ENCODE measurements around the gene MYO7B.
"Not testable (repeated sequence)": the region's sequence is repeated elsewhere in the genome, so short reads cannot be mapped to it uniquely, and the experiment has no call there.

The MYO7B gene

GRCh38 chr2:127524198-127524834, 11.2 kb upstream of the MYO7B start:
- DNase-seq = not testable (repeated sequence)

- DNase-seq = no peak
Observed at GRCh38 chr2:127525691-127526131, 9.8 kb upstream of the MYO7B start.

GRCh38 chr2:127526132-127527000, 9.1 kb upstream of the MYO7B start, which contains the start of gene IWS1:
TSS of gene IWS1 (minus strand) at chr2:127526489. CDS start at chr2:127526208, 281 bp downstream.
- DNase-seq = peak; percentile 96

GRCh38 chr2:127527001-127527804, 8.3 kb upstream of the MYO7B start:
- peak; percentile 39 for DNase-seq

- DNase-seq = no peak
Observed at GRCh38 chr2:127528487-127528886, 7.0 kb upstream of the MYO7B start.

GRCh38 chr2:127529416-127529815, 6.1 kb upstream of the MYO7B start:
- not testable (repeated sequence) for DNase-seq

- DNase-seq = no peak
Observed at GRCh38 chr2:127530245-127531140, 5.0 kb upstream of the MYO7B start.

GRCh38 chr2:127531221-127531648, 4.2 kb upstream of the MYO7B start:
- no peak for DNase-seq

- no peak for DNase-seq
Observed at GRCh38 chr2:127532296-127532695, 3.2 kb upstream of the MYO7B start.

- no peak for DNase-seq
Observed at GRCh38 chr2:127535918-127536317, 435 bp downstream of the MYO7B start.

GRCh38 chr2:127536707-127537541, 1.4 kb downstream of the MYO7B start:
- DNase-seq = no peak

- no peak for DNase-seq
Observed at GRCh38 chr2:127537644-127538043, 2.2 kb downstream of the MYO7B start.

- DNase-seq = no peak
Observed at GRCh38 chr2:127541809-127542208, 6.3 kb downstream of the MYO7B start.

- DNase-seq = no peak
Observed at GRCh38 chr2:127542231-127542630, 6.7 kb downstream of the MYO7B start.

GRCh38 chr2:127543013-127543501, 7.6 kb downstream of the MYO7B start:
- DNase-seq = not testable (repeated sequence)

GRCh38 chr2:127545189-127545588, 9.7 kb downstream of the MYO7B start:
- DNase-seq = no peak

- no peak for DNase-seq
Observed at GRCh38 chr2:127545796-127546195, 10.3 kb downstream of the MYO7B start.

GRCh38 chr2:127546797-127547196, 11.3 kb downstream of the MYO7B start:
- no peak for DNase-seq

GRCh38 chr2:127551221-127551930, 15.9 kb downstream of the MYO7B start:
- no peak for DNase-seq

- DNase-seq = no peak
Observed at GRCh38 chr2:127552336-127552735, 16.9 kb downstream of the MYO7B start.

Measured in activated CD4-positive, alpha-beta T cell treated with anti-CD3 and anti-CD28 coated beads, Interleukin-2, Interleukin-6, amounts not matched to agents 100 ng/mL and 50 ng/mL, durations not matched to agents 16 hours and 8 hours (primary cell).